ENCODE data around the gene EGFL8. TPM values are rescaled to one million over a fixed set of nuclear protein-coding genes. Genes with fewer than 3 reads are reported as not detected.

Gene EGFL8
- total RNA-seq, 1 experiment from 2014 or later: 11.1 TPM

DNA sequence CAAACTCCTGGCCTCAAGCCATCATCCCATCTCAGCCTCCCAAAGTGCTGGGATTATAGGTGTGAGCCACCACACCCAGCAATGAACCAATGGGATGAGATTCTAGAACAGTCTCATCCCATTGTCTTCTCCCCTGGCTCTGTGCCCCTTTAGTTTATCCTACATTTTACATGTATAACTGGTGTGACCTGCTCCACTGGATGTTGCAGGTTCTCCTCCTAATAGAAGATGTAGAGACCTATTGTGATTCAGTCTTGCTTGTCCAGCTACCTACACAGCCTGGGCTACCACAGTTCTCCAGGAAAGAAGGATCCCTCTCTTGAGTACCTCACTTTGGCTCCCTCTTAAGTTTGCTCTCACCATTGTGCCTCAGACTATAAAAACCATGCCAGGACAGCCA is 32.3 kb upstream of the EGFL8 start:
- BruUV-seq (replicated peaks): no TSS peak
- Histone ChIP-seq H3K4me1 (ENCODE audit: control insufficient read depth, insufficient read depth, low read length) (peaks cover 16% of the 10 kb centered on the region), H3K27me3 (ENCODE audit: control insufficient read depth, insufficient read depth, low read length) (no peaks in the 10 kb centered on the region), H3K4me3 (ENCODE audit: low read depth in 2 of 2, low read length in 2 of 2) (no peak overlapping the region), H3K36me3 (ENCODE audit: control insufficient read depth, insufficient read depth, low read length) (no peaks in the 10 kb centered on the region; the same call in 1 of the 2 replicates), H3K9me3 (ENCODE audit: control insufficient read depth, insufficient read depth, low read depth, low read length) (no peaks in the 10 kb centered on the region), H3K27ac (ENCODE audit: low read length) (no peak overlapping the region)
- TF ChIP-seq TCF7L2 (IDR thresholded peaks at IDR 0.05; ENCODE audit: low read depth, low read length) (no peak), POLR2AphosphoS5 (IDR thresholded peaks at IDR 0.05; ENCODE audit: low read depth, low read length) (no peak), SIN3A (IDR thresholded peaks at IDR 0.05; ENCODE audit: borderline replicate concordance, insufficient read depth, low read depth, low read length) (no peak)
- TF ChIP-seq, protein P1, sequence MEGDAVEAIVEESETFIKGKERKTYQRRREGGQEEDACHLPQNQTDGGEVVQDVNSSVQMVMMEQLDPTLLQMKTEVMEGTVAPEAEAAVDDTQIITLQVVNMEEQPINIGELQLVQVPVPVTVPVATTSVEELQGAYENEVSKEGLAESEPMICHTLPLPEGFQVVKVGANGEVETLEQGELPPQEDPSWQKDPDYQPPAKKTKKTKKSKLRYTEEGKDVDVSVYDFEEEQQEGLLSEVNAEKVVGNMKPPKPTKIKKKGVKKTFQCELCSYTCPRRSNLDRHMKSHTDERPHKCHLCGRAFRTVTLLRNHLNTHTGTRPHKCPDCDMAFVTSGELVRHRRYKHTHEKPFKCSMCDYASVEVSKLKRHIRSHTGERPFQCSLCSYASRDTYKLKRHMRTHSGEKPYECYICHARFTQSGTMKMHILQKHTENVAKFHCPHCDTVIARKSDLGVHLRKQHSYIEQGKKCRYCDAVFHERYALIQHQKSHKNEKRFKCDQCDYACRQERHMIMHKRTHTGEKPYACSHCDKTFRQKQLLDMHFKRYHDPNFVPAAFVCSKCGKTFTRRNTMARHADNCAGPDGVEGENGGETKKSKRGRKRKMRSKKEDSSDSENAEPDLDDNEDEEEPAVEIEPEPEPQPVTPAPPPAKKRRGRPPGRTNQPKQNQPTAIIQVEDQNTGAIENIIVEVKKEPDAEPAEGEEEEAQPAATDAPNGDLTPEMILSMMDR (IDR thresholded peaks at IDR 0.05): no peak
- TF ChIP-seq, protein P2, sequence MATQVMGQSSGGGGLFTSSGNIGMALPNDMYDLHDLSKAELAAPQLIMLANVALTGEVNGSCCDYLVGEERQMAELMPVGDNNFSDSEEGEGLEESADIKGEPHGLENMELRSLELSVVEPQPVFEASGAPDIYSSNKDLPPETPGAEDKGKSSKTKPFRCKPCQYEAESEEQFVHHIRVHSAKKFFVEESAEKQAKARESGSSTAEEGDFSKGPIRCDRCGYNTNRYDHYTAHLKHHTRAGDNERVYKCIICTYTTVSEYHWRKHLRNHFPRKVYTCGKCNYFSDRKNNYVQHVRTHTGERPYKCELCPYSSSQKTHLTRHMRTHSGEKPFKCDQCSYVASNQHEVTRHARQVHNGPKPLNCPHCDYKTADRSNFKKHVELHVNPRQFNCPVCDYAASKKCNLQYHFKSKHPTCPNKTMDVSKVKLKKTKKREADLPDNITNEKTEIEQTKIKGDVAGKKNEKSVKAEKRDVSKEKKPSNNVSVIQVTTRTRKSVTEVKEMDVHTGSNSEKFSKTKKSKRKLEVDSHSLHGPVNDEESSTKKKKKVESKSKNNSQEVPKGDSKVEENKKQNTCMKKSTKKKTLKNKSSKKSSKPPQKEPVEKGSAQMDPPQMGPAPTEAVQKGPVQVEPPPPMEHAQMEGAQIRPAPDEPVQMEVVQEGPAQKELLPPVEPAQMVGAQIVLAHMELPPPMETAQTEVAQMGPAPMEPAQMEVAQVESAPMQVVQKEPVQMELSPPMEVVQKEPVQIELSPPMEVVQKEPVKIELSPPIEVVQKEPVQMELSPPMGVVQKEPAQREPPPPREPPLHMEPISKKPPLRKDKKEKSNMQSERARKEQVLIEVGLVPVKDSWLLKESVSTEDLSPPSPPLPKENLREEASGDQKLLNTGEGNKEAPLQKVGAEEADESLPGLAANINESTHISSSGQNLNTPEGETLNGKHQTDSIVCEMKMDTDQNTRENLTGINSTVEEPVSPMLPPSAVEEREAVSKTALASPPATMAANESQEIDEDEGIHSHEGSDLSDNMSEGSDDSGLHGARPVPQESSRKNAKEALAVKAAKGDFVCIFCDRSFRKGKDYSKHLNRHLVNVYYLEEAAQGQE (IDR thresholded peaks at IDR 0.05; ENCODE audit: insufficient read depth in 1 of 2, low read depth in 2 of 2, low read length in 1 of 2): no peak
- POLR2A ChIA-PET: interaction anchor here (0.6 kb wide), 1 partner anchor 20 kb away, joined by 8 read pairs; no protein-coding TSS in a partner anchor
- in situ Hi-C loops (cut with HindIII; ENCODE audit: low pct_unique_long_range_greater_than_20kb, low sequenced_read_pairs) (no loop called here), intact Hi-C loops (cut with micrococcal nuclease; ENCODE audit: unreplicated experiment) (no loop called here)
- DNase-seq (ENCODE audit: low read depth, low spot score) (no peak), ATAC-seq (no peak)
- CTCF ChIA-PET: no interaction called here

DNA sequence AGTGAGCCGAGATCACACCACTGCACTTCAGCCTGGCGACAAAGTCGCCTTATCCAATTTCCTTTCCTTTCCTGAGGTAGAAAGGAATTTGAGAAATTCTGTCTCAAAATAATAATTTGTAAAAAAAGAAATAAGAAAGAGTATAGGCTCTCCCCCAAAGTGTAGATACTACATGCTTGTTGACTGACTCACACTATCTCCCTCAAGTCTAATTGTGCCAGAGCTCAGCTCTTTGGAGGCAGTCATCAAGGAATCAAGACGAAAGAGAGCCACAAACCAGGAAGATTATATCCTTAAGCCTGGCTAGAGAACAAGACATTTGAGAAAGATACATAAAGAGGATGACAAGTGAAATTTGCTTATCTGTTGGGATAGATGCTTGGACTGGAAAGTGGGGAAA is 30.6 kb upstream of the EGFL8 start:
- no peak for ATAC-seq
- H3K27me3 ChIP-seq (ENCODE audit: control insufficient read depth, insufficient read depth, low read length): no peaks in the 10 kb centered on the region
- H3K4me3 ChIP-seq (ENCODE audit: low read depth in 2 of 2, low read length in 2 of 2): no peak overlapping the region
- TF ChIP-seq POLR2AphosphoS5 (IDR thresholded peaks at IDR 0.05; ENCODE audit: low read depth, low read length): no peak
- TF ChIP-seq, protein P2 (IDR thresholded peaks at IDR 0.05; ENCODE audit: insufficient read depth in 1 of 2, low read depth in 2 of 2, low read length in 1 of 2): no peak
- TF ChIP-seq SIN3A (IDR thresholded peaks at IDR 0.05; ENCODE audit: borderline replicate concordance, insufficient read depth, low read depth, low read length): no peak
- no peak for TF ChIP-seq TCF7L2 (IDR thresholded peaks at IDR 0.05; ENCODE audit: low read depth, low read length)
- TF ChIP-seq, protein P1 (IDR thresholded peaks at IDR 0.05): no peak
- in situ Hi-C loops (cut with HindIII; ENCODE audit: low pct_unique_long_range_greater_than_20kb, low sequenced_read_pairs) (no loop called here), intact Hi-C loops (cut with micrococcal nuclease; ENCODE audit: unreplicated experiment) (no loop called here)
- no peak overlapping the region for H3K27ac ChIP-seq (ENCODE audit: low read length)
- no peaks in the 10 kb centered on the region for H3K36me3 ChIP-seq (ENCODE audit: control insufficient read depth, insufficient read depth, low read length)
- H3K4me1 ChIP-seq (ENCODE audit: control insufficient read depth, insufficient read depth, low read length): peaks cover 9% of the 10 kb centered on the region
- POLR2A ChIA-PET: no interaction called here
- CTCF ChIA-PET: no interaction called here
- no TSS peak for BruUV-seq (replicated peaks)
- no peak for DNase-seq (ENCODE audit: low read depth, low spot score)
- H3K9me3 ChIP-seq (ENCODE audit: control insufficient read depth, insufficient read depth, low read depth, low read length): no peaks in the 10 kb centered on the region
